HG03097 (cell line): ENCODE data around the gene PARPBP.
"Not testable (repeated sequence)": the region's sequence is repeated elsewhere in the genome, so short reads cannot be mapped to it uniquely, and the experiment has no call there.

ENCODE experiments used
- ATAC-seq: cut with Tn5 transposase; IDR thresholded peaks from one replicate; pipeline ENCODE4 v1.9.1; 2021; ENCODE audit not compliant: unreplicated experiment, low FRiP score

The PARPBP gene

GRCh38 chr12:102240859-102241258 lies 120.9 kb downstream of the PARPBP start:
- ATAC-seq: not testable (repeated sequence)
